HepG2 (cell line): ENCODE results near the gene LPCAT4. TPM values are rescaled to one million over a fixed set of nuclear protein-coding genes. Genes with fewer than 3 reads are reported as not detected.

Experiments
- ARNT2 ChIP-seq: sonication (generic); formaldehyde crosslinking; IDR thresholded peaks from 2 replicates; pipeline ENCODE4 v1.8.0; 2022; ENCODE audit warnings: mild to moderate bottlenecking, low read depth, missing genetic modification reagents, moderate library complexity
- ATF3 ChIP-seq: sonication (generic); formaldehyde crosslinking; IDR thresholded peaks from 2 replicates; pipeline ENCODE4 v1.4.0; 2020; ENCODE audit warnings: missing genetic modification reagents
- CAMTA2 ChIP-seq: sonication (generic); formaldehyde crosslinking; IDR thresholded peaks from 2 replicates; pipeline ENCODE4 v1.4.0; 2020; ENCODE audit warnings: mild to moderate bottlenecking, missing genetic modification reagents, borderline replicate concordance
- CREM ChIP-seq, 2 experiments: sonication (generic) in 1 of 2; formaldehyde crosslinking in 1 of 2; IDR thresholded peaks; 2 replicates each; pipeline versions ENCODE4 v1.4.0 to v1.6.1; 2016 to 2020; ENCODE audit warnings: antibody characterized with exemption in 1 of 2, mild to moderate bottlenecking in 1 of 2, missing genetic modification reagents in 1 of 2
- FUBP1 ChIP-seq: sonication (generic); formaldehyde crosslinking; IDR thresholded peaks from 2 replicates; pipeline ENCODE4 v1.5.1; 2020; ENCODE audit warnings: missing genetic modification reagents, mild to moderate bottlenecking, borderline replicate concordance
- KAT7 ChIP-seq: IDR thresholded peaks from 2 replicates; pipeline ENCODE4 v1.6.1; 2018; ENCODE audit warnings: borderline replicate concordance, missing compliant biosample characterization
- MLLT10 ChIP-seq: sonication (generic); formaldehyde crosslinking; IDR thresholded peaks from 2 replicates; pipeline ENCODE4 v1.4.0; 2020; ENCODE audit warnings: missing genetic modification reagents
- MXD3 ChIP-seq: IDR thresholded peaks from 2 replicates; pipeline ENCODE4 v1.6.1; 2016; ENCODE audit warnings: mild to moderate bottlenecking, missing biosample characterization, missing genetic modification reagents
- NFAT5 ChIP-seq: sonication (generic); formaldehyde crosslinking; IDR thresholded peaks from 2 replicates; pipeline ENCODE4 v1.4.0; 2020; ENCODE audit warnings: missing genetic modification reagents
- NR3C1 ChIP-seq: sonication (generic); formaldehyde crosslinking; IDR thresholded peaks from 2 replicates; pipeline ENCODE4 v1.4.0; 2020; ENCODE audit warnings: missing genetic modification reagents
- PREB ChIP-seq: sonication (generic); formaldehyde crosslinking; IDR thresholded peaks from 2 replicates; pipeline ENCODE4 v1.4.0; 2020; ENCODE audit warnings: missing genetic modification reagents
- PRPF4 ChIP-seq: fragments of 200-400 bp; formaldehyde crosslinking; IDR thresholded peaks from 2 replicates; pipeline ENCODE4 v1.6.1; 2016; ENCODE audit warnings: low read length, low read depth; ENCODE audit not compliant: poor library complexity, severe bottlenecking
- RAD21 ChIP-seq: fragments of 450-650 bp; formaldehyde crosslinking; IDR thresholded peaks from 2 replicates; pipeline ENCODE4 v1.5.0; 2020; ENCODE audit warnings: mild to moderate bottlenecking
- ZBTB43 ChIP-seq: sonication (generic); formaldehyde crosslinking; conservative IDR thresholded peaks from 2 replicates; pipeline ENCODE4 v1.4.0; 2020; ENCODE audit warnings: missing genetic modification reagents
- ZNF354B ChIP-seq: sonication (generic); formaldehyde crosslinking; IDR thresholded peaks from 2 replicates; pipeline ENCODE4 v1.8.0; 2022; ENCODE audit warnings: mild to moderate bottlenecking, missing genetic modification reagents
- ZNF709 ChIP-seq: sonication (generic); formaldehyde crosslinking; IDR thresholded peaks from 2 replicates; pipeline ENCODE4 v1.5.0; 2020; ENCODE audit warnings: mild to moderate bottlenecking, missing genetic modification reagents
- ZNF879 ChIP-seq: sonication (generic); formaldehyde crosslinking; IDR thresholded peaks from 2 replicates; pipeline ENCODE4 v1.8.1; 2023; ENCODE audit warnings: missing genetic modification reagents
- polyA plus RNA-seq, 8 experiments: library from polyadenylated mRNA; depleted of rRNA in 3 of 8; stranded (reverse) in 7 of 8; unstranded in 1 of 8; fragments of >200 nt; fragmentation: Illumina TruSeq in 4 of 8; extraction: Trizol in 4 of 8; gene quantifications; 2 replicates each; pipeline versions ENCODE4 v1.2.1 to v1.2.3, GENCODE V29; 2011 to 2016; ENCODE audit warnings: low read depth in 4 of 8, missing spikeins in 1 of 8, mixed read lengths in 1 of 8; ENCODE audit not compliant: insufficient read depth in 1 of 8
- total RNA-seq, 5 experiments: library from RNA; depleted of rRNA; stranded (reverse); fragments of >200 nt; fragmentation: Illumina TruSeq; extraction: Trizol; gene quantifications; 2 replicates each; pipeline ENCODE4 v1.2.3, GENCODE V29; 2016; ENCODE audit warnings: low read depth in 1 of 5

LPCAT4 gene
- total and polyA plus RNA-seq, 2 of the 13 experiments (the other 11 are each of a cell fraction or from before 2014, with no cell fraction given), result 8.1 to 57.1 TPM

GRCh38 chr15:34367101-34368081, at the start of gene LPCAT4 (continued):
- TF ChIP-seq NFAT5 (no peak), ZBTB43 (CRISPR knock-in tag) (no peak), PREB (no peak), CAMTA2 (CRISPR knock-in tag) (no peak), KAT7 (CRISPR knock-in tag) (peak; percentile 46; the same call in 1 of the 2 replicates), ARNT2 (CRISPR knock-in tag) (peak; percentile 69; the same call in 1 of the 2 replicates), PRPF4 (no peak), MXD3 (CRISPR knock-in tag) (peak; percentile 91), RAD21 (CRISPR knock-in tag) (peak; percentile 84), NR3C1 (no peak), ZNF879 (CRISPR knock-in tag) (0 out of 2 replicates have a peak, but pooled peaks have one; percentile 61), ZNF709 (CRISPR knock-in tag) (peak; percentile 75; the same call in 1 of the 2 replicates), ZNF354B (CRISPR knock-in tag) (no peak), MLLT10 (CRISPR knock-in tag) (no peak), CREM (IDR thresholded peaks at IDR 0.05) (no peak), CREM (CRISPR knock-in tag; IDR thresholded peaks at IDR 0.05) (no peak), ATF3 (CRISPR knock-in tag) (no peak), FUBP1 (CRISPR knock-in tag) (no peak)
